ENCODE data around the gene GABPB2.
A peak's percentile ranks its signal among the peaks of the same experiment; 100 is the strongest.

GABPB2 gene

GRCh38 chr1:151165281-151165737 is 94.7 kb downstream of the GABPB2 start:
- peak; percentile 65 for DNase-seq (ENCODE audit: low spot score)

- DNase-seq (ENCODE audit: low spot score): peak; percentile 99
These were observed 95.4 kb downstream of the GABPB2 start, which contains the start of the genes LYSMD1 and SCNM1 for GRCh38 chr1:151165738-151166504. Gene LYSMD1 (minus strand): TSS chr1:151165902. CDS start chr1:151165258, 644 bp downstream. Gene SCNM1 (plus strand): TSS chr1:151166144. CDS start chr1:151166153, 9 bp downstream.

- DNase-seq (ENCODE audit: low spot score): peak; percentile 65
These were observed 96.0 kb downstream of the GABPB2 start for GRCh38 chr1:151166505-151166956.

GRCh38 chr1:151167116-151167515 is 96.6 kb downstream of the GABPB2 start:
- no peak for DNase-seq (ENCODE audit: low spot score)

- no peak for DNase-seq (ENCODE audit: low spot score)
These were observed 100.6 kb downstream of the GABPB2 start for GRCh38 chr1:151171190-151171589.
